HFF-Myc (cell line): Measurements from ENCODE around the gene FTCD.

Experiments used
- DNase-seq: peaks from one replicate; pipeline ENCODE4 v3.0.0-alpha.2; 2011; ENCODE audit warnings: low read depth; ENCODE audit errors: extremely low read depth
- H3K4me3 ChIP-seq: replicated peaks from 2 replicates; pipeline ENCODE4 v1.5.1; 2011; ENCODE audit warnings: low read depth, mild to moderate bottlenecking, control low read depth, low read length
- CTCF ChIP-seq: IDR thresholded peaks from 2 replicates; pipeline ENCODE4 v1.5.1; 2012; ENCODE audit warnings: mild to moderate bottlenecking, low read depth, low read length, control low read depth; ENCODE audit errors: missing control alignments

Gene FTCD

GRCh38 chr21:46095814-46096595 is 59.4 kb downstream of the FTCD start:
- H3K4me3 ChIP-seq, result no peak overlapping the region
- no peak for TF ChIP-seq CTCF
- no peak for DNase-seq

DNA sequence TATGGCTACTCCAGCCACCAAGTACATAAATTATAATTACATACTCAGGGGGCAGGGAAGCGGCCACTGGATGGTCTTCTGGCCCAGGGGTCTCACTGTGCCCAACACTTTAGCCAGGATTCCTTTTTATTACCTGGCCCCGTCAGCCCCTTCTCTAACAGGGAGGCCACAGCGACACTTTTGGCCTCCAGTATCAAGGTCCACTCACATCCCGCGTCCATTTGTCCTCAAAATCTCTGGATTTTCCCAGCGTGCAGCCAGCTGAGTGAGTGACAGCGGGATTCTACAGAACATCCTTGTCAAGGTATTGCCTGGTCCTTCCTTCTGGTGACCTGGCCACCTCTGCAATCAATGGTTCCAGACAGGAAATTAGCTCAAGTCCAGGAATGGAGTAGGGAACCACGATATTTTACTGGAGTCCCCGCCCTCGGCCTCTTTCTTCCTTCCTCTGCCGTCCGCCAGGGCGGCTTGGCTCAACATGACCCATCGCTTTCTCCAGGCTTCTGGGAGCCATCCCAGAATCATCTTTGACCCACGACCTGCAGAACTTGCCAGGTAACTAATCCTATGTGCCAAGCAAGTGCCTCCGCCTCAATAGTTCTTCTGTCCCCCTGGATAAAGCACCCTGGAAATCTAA is 60.2 kb downstream of the FTCD start:
- H3K4me3 ChIP-seq, result no peak overlapping the region
- no peak for TF ChIP-seq CTCF
- DNase-seq, result no peak

GRCh38 chr21:46094401-46095082 is 60.8 kb downstream of the FTCD start:
- no peak overlapping the region for H3K4me3 ChIP-seq
- DNase-seq, result no peak
- no peak for TF ChIP-seq CTCF

DNA sequence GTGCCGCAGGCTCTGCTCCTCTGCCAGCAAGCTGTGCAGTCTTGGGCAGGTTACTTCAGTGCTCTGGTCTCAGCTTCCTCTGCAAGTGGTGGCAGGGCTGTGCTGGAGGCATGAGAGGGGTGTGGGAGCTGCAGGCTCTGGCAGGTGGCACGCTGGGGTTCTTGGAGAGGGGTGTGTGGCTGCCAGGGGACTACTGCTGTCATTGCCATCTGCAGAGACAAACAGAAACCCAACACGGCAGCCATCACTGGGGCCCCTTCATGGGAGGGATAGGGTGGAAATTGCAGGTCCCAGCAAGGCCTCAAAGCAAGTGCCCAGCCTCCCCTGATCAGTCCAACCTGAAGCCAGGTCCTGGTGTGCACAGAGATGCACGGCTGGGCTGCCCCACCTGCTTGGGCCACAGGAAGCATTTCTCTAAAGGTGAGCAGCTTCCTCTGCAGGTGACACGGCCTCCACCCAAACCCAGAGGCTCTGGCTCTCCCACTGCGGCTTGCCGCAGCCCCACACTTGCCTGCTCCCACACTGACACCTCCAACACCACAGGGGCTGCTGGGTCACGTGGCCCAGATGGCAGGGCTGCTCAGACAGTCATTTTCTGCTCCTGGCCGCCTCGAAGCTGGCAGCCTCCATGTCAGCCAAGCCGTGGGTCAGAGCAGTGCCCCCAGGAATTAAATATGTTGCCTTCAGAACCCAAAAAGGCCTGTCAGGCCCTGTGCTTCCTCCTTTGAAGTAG is 61.5 kb downstream of the FTCD start:
- H3K4me3 ChIP-seq, result no peak overlapping the region
- no peak for TF ChIP-seq CTCF
- no peak for DNase-seq

DNA sequence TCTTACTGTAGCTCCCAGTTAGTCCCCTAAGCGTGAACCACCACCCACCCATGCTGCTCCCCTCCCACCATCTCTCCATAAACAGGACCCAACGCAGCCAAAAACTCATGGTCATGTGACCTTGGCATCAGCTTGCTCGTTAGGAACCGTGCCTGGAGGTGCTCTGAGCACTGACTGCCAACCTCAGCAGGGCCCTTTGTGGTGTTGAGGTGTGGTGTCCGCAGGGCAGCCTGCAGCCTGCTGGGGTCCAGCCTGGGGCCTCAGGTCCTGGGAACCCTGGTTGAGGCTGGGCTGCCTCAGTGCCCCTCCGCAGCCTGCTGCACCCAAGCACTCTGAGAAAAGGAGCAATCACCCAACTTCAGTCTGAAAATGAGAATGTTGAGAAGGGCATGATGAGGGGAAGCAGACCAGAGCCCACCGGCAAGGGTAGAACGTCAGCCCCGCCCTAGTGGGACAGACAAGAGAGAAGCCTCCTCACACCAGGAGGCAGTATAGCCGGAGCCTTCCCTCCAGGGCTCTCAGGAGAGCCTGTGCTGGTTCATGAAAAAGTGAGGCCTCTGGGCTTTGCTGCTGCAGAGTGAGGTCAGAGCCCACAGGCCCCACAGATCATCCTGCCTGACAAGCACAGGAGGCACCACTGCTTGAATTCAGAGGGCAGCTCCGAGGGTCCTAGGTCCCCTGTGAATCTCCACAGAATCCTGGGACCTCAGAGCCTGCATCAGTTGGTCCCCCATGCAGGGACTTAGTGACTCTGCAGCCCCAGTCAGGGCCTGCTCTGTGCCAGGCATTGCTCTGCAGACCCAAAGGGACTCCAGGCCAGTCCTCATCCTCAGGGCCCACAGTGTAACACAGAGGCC is 62.3 kb downstream of the FTCD start:
- TF ChIP-seq CTCF, result peak; percentile 18
- no peak overlapping the region for H3K4me3 ChIP-seq
- no peak for DNase-seq
